Lung (tissue), 12 donors: ENCODE data around the gene CD24. TPM values are rescaled to one million over a fixed set of nuclear protein-coding genes. Genes with fewer than 3 reads are reported as not detected.

ENCODE experiments used
- ATAC-seq: fragments of 200-7000 bp; cut with Tn5 transposase; one replicate; pipeline ENCODE4 v1.9.1; 2020; ENCODE audit warnings: moderate number of reproducible peaks; ENCODE audit not compliant: insufficient read depth, low FRiP score
- DNase-seq, 3 donors: peaks; one replicate each; pipeline ENCODE4 v3.0.0-alpha.2; 2013 to 2017
- H3K27ac ChIP-seq, 2 donors: one replicate each; pipeline ENCODE4 v1.5.1; 2013; ENCODE audit warnings: mild to moderate bottlenecking in 2 of 2, moderate library complexity in 2 of 2, control low read depth in 1 of 2, inconsistent platforms in 1 of 2, low read depth in 1 of 2, low read length in 1 of 2
- H3K27me3 ChIP-seq, 3 donors: one replicate each; pipeline ENCODE4 v1.5.1; 2013; ENCODE audit warnings: low read length in 2 of 3; ENCODE audit not compliant: control insufficient read depth in 3 of 3, insufficient read depth in 3 of 3
- H3K36me3 ChIP-seq, 4 donors: one replicate each; pipeline ENCODE4 v1.5.1; 2013; ENCODE audit warnings: low read length in 4 of 4, mild to moderate bottlenecking in 1 of 4, moderate library complexity in 1 of 4; ENCODE audit not compliant: control insufficient read depth in 4 of 4, insufficient read depth in 4 of 4
- H3K4me1 ChIP-seq, 5 donors: one replicate each; pipeline ENCODE4 v1.5.1; 2013; ENCODE audit warnings: low read length in 5 of 5, mild to moderate bottlenecking in 2 of 5, moderate library complexity in 1 of 5; ENCODE audit not compliant: control insufficient read depth in 5 of 5, insufficient read depth in 5 of 5
- H3K4me3 ChIP-seq: one replicate; pipeline ENCODE4 v1.5.1; 2013; ENCODE audit warnings: mild to moderate bottlenecking, control low read depth, moderate library complexity
- H3K9ac ChIP-seq, 2 donors: one replicate each; pipeline ENCODE4 v1.5.1; 2013; ENCODE audit warnings: low read length in 2 of 2, control low read depth in 1 of 2; ENCODE audit not compliant: insufficient read depth in 1 of 2
- H3K9me3 ChIP-seq, 4 donors: one replicate each; pipeline ENCODE4 v1.5.1; 2013; ENCODE audit warnings: low read length in 3 of 4, mild to moderate bottlenecking in 1 of 4, moderate library complexity in 1 of 4; ENCODE audit not compliant: control insufficient read depth in 4 of 4, insufficient read depth in 3 of 4
- WGBS, 2 donors: extraction: QIAGEN DNeasy Blood & Tissue Kit; methylation state at CpG; one replicate each; pipeline ENCODE4 v1.1.7; 2013; 5-methylcytosine and 5-hydroxymethylcytosine counted together
- polyA plus RNA-seq, 2 donors: library from polyadenylated mRNA; stranded (reverse); fragments of 200-250 nt; gene quantifications; one replicate each; pipeline ENCODE4 v1.2.1, GENCODE V29; 2013
- total RNA-seq, 2 donors: library from RNA; depleted of rRNA in 1 of 2; stranded (reverse); fragments of >200 nt in 1 of 2; gene quantifications; one replicate each; pipeline ENCODE4 v1.2.1, GENCODE V29; 2014 to 2021
- TF ChIP-seq, protein P1 (sequence below): IDR thresholded peaks from 2 replicates; pipeline ENCODE4 v1.5.1; 2012; ENCODE audit warnings: mild to moderate bottlenecking; ENCODE audit errors: control extremely low read depth, extremely low read depth
- donor health status: control.
- donor health status: control.
- donor health status: Bipolar disorder and iron deficiency.
- donor health status: healthy.
- donor health status: DM: yes; HTN: yes; CAD: no.

CD24 gene
- total and polyA plus RNA-seq, 4 donors = 44.9 to 155 (median 62.4) TPM

DNA sequence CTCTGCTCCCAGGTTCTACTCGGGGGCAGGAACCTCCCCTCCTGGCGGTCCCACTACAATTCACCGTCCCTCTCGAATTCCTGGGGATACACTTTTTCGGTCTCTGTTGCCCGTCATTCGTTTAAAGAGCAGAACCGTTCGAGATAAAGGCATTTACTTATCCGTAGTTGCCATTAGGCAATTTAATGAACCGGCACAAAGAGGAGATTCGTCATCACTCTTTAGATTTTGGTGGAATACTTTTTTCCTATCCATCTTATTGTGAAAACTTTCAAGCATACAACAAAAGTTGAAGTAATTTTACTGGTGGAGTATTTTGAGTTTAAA, 1.2 kb upstream of the CD24 start:
- TF ChIP-seq, protein P1, sequence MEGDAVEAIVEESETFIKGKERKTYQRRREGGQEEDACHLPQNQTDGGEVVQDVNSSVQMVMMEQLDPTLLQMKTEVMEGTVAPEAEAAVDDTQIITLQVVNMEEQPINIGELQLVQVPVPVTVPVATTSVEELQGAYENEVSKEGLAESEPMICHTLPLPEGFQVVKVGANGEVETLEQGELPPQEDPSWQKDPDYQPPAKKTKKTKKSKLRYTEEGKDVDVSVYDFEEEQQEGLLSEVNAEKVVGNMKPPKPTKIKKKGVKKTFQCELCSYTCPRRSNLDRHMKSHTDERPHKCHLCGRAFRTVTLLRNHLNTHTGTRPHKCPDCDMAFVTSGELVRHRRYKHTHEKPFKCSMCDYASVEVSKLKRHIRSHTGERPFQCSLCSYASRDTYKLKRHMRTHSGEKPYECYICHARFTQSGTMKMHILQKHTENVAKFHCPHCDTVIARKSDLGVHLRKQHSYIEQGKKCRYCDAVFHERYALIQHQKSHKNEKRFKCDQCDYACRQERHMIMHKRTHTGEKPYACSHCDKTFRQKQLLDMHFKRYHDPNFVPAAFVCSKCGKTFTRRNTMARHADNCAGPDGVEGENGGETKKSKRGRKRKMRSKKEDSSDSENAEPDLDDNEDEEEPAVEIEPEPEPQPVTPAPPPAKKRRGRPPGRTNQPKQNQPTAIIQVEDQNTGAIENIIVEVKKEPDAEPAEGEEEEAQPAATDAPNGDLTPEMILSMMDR = no peak
- no peak overlapping the region for H3K27ac ChIP-seq

GRCh38 chr6:106974999-106975737, 639 bp upstream of the CD24 start:
- Histone ChIP-seq H3K4me1 (peaks cover 0 to 13% (median 0%) of the 10 kb centered on the region in 5 donors), H3K36me3 (no peaks in the 10 kb centered on the region), H3K9me3 (no peaks in the 10 kb centered on the region), H3K27me3 (peaks cover 0 to 47% (median 37%) of the 10 kb centered on the region in 3 donors), H3K9ac (no peak overlapping the region), H3K27ac (peak overlapping the region in 1 of 2 donors; percentile 45), H3K4me3 (peak overlapping the region; percentile 50)
- TF ChIP-seq, protein P1 = no peak
- WGBS, 2 donors = 0% methylated on average over 63 to 90 of the region's 90 CpGs
- ATAC-seq (peak; percentile 74), DNase-seq (peak; percentile 43 to 66 (median 44))

More for the DNA sequence above, 1.2 kb upstream of the CD24 start:
- no peak overlapping the region for H3K9ac ChIP-seq
- no peak overlapping the region for H3K4me3 ChIP-seq
- 2 to 3% methylated on average over 12 of the region's 12 CpGs for WGBS, 2 donors
- no peaks in the 10 kb centered on the region for H3K9me3 ChIP-seq
- peaks cover 0 to 13% (median 0%) of the 10 kb centered on the region in 5 donors for H3K4me1 ChIP-seq
- no peaks in the 10 kb centered on the region for H3K36me3 ChIP-seq
- ATAC-seq = no peak
- peaks cover 0 to 47% (median 37%) of the 10 kb centered on the region in 3 donors for H3K27me3 ChIP-seq
- peak in 2 of 3 donors; percentile 24 to 27 for DNase-seq

DNA sequence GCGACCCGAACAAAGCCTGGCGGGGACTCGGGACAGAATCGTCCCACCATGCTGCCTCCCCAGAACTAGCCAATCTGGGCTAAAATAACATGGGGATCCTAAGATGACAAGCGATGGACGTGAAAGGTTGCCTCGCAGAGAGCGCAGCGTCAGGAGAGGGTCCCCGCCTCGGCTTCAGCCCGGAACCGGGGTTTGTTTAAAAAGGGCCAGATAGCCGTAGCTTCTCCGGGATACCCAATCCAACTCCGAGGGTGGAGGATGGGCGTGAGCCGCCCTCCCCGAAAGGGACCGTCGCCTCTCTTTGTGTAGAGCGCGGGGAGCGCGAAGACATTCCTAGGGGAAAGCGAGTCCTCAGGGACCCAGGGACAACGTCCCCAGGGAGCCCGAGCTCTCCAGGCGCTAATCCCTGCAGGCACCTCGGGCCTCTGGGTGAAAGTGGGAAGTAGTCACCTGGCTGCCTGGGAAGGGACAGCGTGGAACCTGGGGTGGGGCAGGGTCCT, 643 bp downstream of the CD24 start:
- 2 to 3% methylated on average over 32 of the region's 32 CpGs for WGBS, 2 donors

More for the DNA sequence above, 643 bp downstream of the CD24 start:
- H3K4me1 ChIP-seq = peaks cover 0 to 13% (median 0%) of the 10 kb centered on the region in 5 donors
- peaks cover 0 to 47% (median 37%) of the 10 kb centered on the region in 3 donors for H3K27me3 ChIP-seq
- H3K9ac ChIP-seq = peak overlapping the region in 1 of 2 donors; percentile 63
- ATAC-seq = no peak
- DNase-seq = peak; percentile 19 to 24 (median 19)
- H3K4me3 ChIP-seq = peak overlapping the region; percentile 28
- TF ChIP-seq, protein P1 = no peak
- no peak overlapping the region for H3K27ac ChIP-seq
- no peaks in the 10 kb centered on the region for H3K9me3 ChIP-seq
- H3K36me3 ChIP-seq = no peaks in the 10 kb centered on the region
